Measurements from ENCODE around the gene STX18.

DNA sequence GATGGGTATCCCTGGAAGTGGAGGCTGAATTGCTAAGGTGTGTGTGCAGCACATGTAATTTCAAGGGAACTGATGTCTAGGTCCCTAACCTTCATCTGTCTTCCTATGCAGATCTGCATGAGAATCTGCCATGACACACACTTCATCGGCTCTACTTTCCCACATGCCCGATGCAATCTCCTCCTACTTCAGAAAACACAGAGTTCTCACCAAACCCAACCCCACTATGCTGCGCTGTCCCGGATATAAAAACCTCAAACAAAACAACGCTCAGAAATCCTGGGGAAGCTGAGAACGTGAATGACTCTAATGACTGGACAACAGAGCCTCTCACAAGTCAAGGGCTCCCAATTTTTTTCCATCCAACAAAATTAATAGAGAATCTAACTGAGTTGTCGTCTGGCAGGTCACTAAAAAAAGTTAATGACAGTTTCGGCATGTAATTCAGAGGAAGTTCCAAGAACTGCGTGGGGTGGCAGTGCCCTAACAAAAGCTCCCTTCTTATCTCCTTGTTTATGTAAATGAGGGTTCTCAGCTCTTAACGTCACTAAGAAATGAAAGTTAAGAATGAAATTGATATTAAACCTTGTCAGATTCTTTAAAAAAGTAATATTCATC is 39.0 kb downstream of the STX18 start:
- TF ChIP-seq POLR2AphosphoS5 (IDR thresholded peaks at IDR 0.05; ENCODE audit: borderline replicate concordance, low read depth, low read length) = no peak
- no peak for TF ChIP-seq EZH2 (IDR thresholded peaks at IDR 0.05)
